A673 (cell line): ENCODE measurements around the gene RASSF8. TPM values are rescaled to one million over a fixed set of nuclear protein-coding genes. Genes with fewer than 3 reads are reported as not detected.

Experiments used
- BruUV-seq: library from RNA; stranded (reverse); fragments of 400-500 nt; replicated peaks from 2 replicates; lab custom pipeline; 2021; lab: Mats Ljungman, UMichigan
- CTCF ChIA-PET: fragments of 300-600 bp; sonication (Branson Sonifier 250); formaldehyde crosslinking; loops from one replicate; lab custom pipeline; 2022; ENCODE audit warnings: antibody characterized with exemption; lab: Charles Lee
- POLR2A ChIA-PET: fragments of 300-600 bp; sonication (Branson Sonifier 250); formaldehyde crosslinking; loops from one replicate; lab custom pipeline; 2022; ENCODE audit warnings: antibody characterized with exemption; ENCODE audit not compliant: low non-redundant PET; lab: Charles Lee
- DNase-seq: peaks from one replicate; pipeline ENCODE4 v3.0.0-alpha.2; 2015; ENCODE audit warnings: low spot score
- H3K27ac ChIP-seq: fragments of 200-600 bp; sonication (generic); 2 replicates; pipeline ENCODE4 v1.5.1; 2016; ENCODE audit warnings: mixed run types, low read depth, mild to moderate bottlenecking, mixed read lengths, antibody characterized with exemption, low read length; ENCODE audit not compliant: poor library complexity, severe bottlenecking
- H3K27me3 ChIP-seq: fragments of 200-600 bp; sonication (generic); replicated peaks from 2 replicates; pipeline ENCODE4 v1.6.1; 2017; ENCODE audit warnings: mixed run types, low read depth, mild to moderate bottlenecking, mixed read lengths, antibody characterized with exemption, low read length; ENCODE audit not compliant: insufficient read depth, poor library complexity
- H3K36me3 ChIP-seq: fragments of 200-600 bp; sonication (generic); 2 replicates; pipeline ENCODE4 v1.6.1; 2016; ENCODE audit warnings: mixed run types, mild to moderate bottlenecking, mixed read lengths, antibody characterized with exemption, low read length; ENCODE audit not compliant: insufficient read depth, poor library complexity, severe bottlenecking
- H3K4me1 ChIP-seq: fragments of 200-600 bp; sonication (generic); 2 replicates; pipeline ENCODE4 v1.6.1; 2017; ENCODE audit warnings: mixed run types, mild to moderate bottlenecking, mixed read lengths, antibody characterized with exemption, low read length; ENCODE audit not compliant: insufficient read depth, poor library complexity, severe bottlenecking
- H3K4me3 ChIP-seq: fragments of 200-600 bp; sonication (generic); 2 replicates; pipeline ENCODE4 v1.5.1; 2016; ENCODE audit warnings: low read depth, mixed run types, mild to moderate bottlenecking, mixed read lengths, low read length; ENCODE audit not compliant: poor library complexity, severe bottlenecking
- H3K9me3 ChIP-seq: fragments of 200-600 bp; sonication (generic); 2 replicates; pipeline ENCODE4 v1.6.1; 2016; ENCODE audit warnings: mixed run types, low read depth, mild to moderate bottlenecking, mixed read lengths, antibody characterized with exemption, low read length; ENCODE audit not compliant: poor library complexity, severe bottlenecking
- CTCF ChIP-seq: fragments of 300-800, 200-600 bp; sonication (generic); conservative IDR thresholded peaks from 2 replicates; pipeline ENCODE4 v1.5.1; 2017; ENCODE audit warnings: low read depth, mild to moderate bottlenecking, antibody characterized with exemption, low read length, moderate library complexity, mixed read lengths
- EZH2 ChIP-seq: fragments of 200-600 bp; sonication (generic); IDR thresholded peaks from 2 replicates; pipeline ENCODE4 v1.6.1; 2017; ENCODE audit warnings: borderline replicate concordance, low read depth, mild to moderate bottlenecking, mixed read lengths, antibody characterized with exemption, low read length; ENCODE audit not compliant: poor library complexity, severe bottlenecking
- intact Hi-C: fragments of 100-400 bp; cut with micrococcal nuclease; formaldehyde crosslinking; loops from one replicate; pipeline ENCODE4 v1.10.0; 2022; ENCODE audit not compliant: unreplicated experiment
- total RNA-seq: library from RNA; stranded (reverse); gene quantifications from 2 replicates; pipeline ENCODE4 v1.2.3, GENCODE V29; 2021

RASSF8 gene
- total RNA-seq, 1 experiment from 2014 or later, result 23.1 TPM

- no peak for DNase-seq
- TF ChIP-seq CTCF (no peak), EZH2 (no peak)
- no peaks in the 10 kb centered on the region for H3K9me3 ChIP-seq
- H3K27ac ChIP-seq, result no peak overlapping the region
- ChIA-PET CTCF (no interaction called here), POLR2A (no interaction called here)
- H3K4me1 ChIP-seq, result peaks cover 4% of the 10 kb centered on the region
- no peaks in the 10 kb centered on the region for H3K36me3 ChIP-seq
- H3K4me3 ChIP-seq, result no peak overlapping the region
- H3K27me3 ChIP-seq, result no peaks in the 10 kb centered on the region
- BruUV-seq, result no TSS peak
- intact Hi-C loops, result loop anchor here (10.0 kb wide), 1 partner anchor 472 kb away; the partner anchor contains the start of gene LMNTD1
These were observed 68.2 kb downstream of the RASSF8 start for GRCh38 chr12:26026713-26027112.

DNA sequence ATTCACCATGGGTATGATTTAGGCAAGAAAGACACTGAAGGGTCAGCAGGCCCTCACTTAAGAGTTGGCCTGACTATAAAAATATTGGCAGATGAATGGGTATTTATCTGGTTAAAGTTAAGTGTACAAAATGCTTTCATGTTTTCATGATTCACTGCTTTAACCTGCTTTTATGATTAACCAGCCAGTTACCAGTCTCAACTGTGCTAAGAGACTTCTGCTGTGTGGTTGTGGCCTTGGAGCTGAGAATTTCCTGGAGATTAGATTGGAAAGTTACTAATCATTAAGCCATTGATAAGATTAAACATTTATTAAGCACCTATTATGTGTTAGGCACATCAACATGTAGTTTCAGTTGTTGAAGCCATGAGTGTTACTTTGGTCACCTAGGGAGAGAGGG is 68.9 kb downstream of the RASSF8 start:
- H3K27me3 ChIP-seq, result no peaks in the 10 kb centered on the region
- H3K9me3 ChIP-seq, result no peaks in the 10 kb centered on the region
- intact Hi-C loops, result loop anchor here (10.0 kb wide), 1 partner anchor 473 kb away; the partner anchor contains the start of gene LMNTD1
- CTCF ChIA-PET, result no interaction called here
- H3K4me1 ChIP-seq, result peaks cover 8% of the 10 kb centered on the region
- H3K27ac ChIP-seq, result no peak overlapping the region
- no TSS peak for BruUV-seq
- H3K36me3 ChIP-seq, result no peaks in the 10 kb centered on the region
- no peak for DNase-seq
- H3K4me3 ChIP-seq, result no peak overlapping the region
- TF ChIP-seq CTCF (no peak), EZH2 (no peak)
- POLR2A ChIA-PET, result interaction anchor here (0.7 kb wide), 1 partner anchor 500 kb away, joined by 3 read pairs; no protein-coding TSS in a partner anchor

DNA sequence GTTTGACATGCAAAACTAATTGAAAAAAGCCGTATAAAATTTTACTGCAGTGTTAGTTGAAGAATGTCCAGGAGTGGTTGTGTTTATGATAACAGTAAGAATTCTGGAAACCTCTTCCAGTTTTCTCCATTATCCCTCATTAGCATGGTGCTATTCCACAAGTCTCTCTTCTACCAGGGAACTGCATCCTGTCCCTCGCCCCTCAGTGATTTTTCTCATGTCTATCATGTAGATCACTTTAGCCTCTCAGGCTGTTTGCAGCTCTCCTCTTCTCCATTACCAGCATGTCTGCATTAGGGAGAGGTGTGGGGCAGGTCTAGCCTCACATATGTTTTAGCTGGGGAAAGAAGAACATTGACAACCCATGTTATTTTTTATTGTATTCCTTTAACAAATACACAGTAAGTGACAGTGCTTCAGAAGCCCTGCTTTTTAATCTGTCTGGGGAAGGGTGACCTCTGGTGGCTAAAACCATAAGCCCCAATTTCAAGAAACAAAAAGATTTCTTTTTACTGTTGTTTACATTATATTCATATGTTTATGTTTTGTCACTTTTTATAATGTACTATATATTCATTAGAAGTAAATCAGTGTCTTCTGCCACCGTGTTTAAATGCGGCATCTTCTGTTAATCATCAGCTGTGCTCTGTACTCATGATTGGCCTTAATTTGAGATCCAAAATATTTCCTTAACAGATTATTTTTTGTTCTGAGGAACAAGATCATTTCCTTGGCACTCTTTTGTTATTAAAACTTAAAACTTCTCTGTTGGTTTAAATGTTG is 70.7 kb downstream of the RASSF8 start:
- Histone ChIP-seq H3K4me1 (peaks cover 25% of the 10 kb centered on the region), H3K4me3 (no peak overlapping the region), H3K27me3 (no peaks in the 10 kb centered on the region), H3K9me3 (no peaks in the 10 kb centered on the region), H3K27ac (no peak overlapping the region), H3K36me3 (no peaks in the 10 kb centered on the region)
- no TSS peak for BruUV-seq
- intact Hi-C loops, result loop anchor here (10.0 kb wide), 1 partner anchor 474 kb away; the partner anchor contains the start of gene LMNTD1
- ChIA-PET POLR2A (no interaction called here), CTCF (interaction anchor here (1.0 kb wide), 1 partner anchor 321 kb away, joined by 3 read pairs; no protein-coding TSS in a partner anchor)
- peak; percentile 56 for DNase-seq
- TF ChIP-seq EZH2 (no peak), CTCF (peak; percentile 83)
